Measurements from ENCODE around the gene LNP1. TPM values are rescaled to one million over a fixed set of nuclear protein-coding genes. Genes with fewer than 3 reads are reported as not detected.

LNP1 gene
- total RNA-seq, 4 donors from 2014 or later: 0.64 to 0.97 (median 0.76) TPM; not detected in 1

DNA sequence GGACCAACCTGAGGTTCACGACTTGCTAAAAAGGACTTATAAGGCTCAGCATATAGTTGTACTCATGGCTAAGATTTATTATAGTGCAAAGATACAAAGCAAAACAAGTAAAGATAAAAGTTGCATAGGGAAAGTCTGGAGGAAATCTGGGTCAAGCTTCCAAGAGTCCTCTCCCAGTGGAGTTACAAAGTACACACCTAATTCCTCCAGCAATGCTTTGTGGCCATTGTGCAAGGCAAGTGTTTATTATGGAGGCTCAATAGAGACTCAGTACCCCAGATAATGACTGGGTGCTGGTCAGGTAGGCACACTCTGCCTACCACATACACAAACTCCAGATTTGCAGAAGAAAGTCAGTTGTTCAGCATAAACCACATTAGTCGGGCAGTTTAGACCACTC is 22.9 kb downstream of the LNP1 start:
- Histone ChIP-seq H3K27ac (no peak overlapping the region), H3K9me3 (no peaks in the 10 kb centered on the region), H3K36me3 (no peaks in the 10 kb centered on the region), H3K4me1 (no peaks in the 10 kb centered on the region), H3K4me3 (no peak overlapping the region), H3K27me3 (no peaks in the 10 kb centered on the region)
- no peak for DNase-seq (ENCODE audit: low spot score in 2 of 2)
- 89% methylated on average over 2 of the region's 2 CpGs for WGBS
- TF ChIP-seq, protein P1, sequence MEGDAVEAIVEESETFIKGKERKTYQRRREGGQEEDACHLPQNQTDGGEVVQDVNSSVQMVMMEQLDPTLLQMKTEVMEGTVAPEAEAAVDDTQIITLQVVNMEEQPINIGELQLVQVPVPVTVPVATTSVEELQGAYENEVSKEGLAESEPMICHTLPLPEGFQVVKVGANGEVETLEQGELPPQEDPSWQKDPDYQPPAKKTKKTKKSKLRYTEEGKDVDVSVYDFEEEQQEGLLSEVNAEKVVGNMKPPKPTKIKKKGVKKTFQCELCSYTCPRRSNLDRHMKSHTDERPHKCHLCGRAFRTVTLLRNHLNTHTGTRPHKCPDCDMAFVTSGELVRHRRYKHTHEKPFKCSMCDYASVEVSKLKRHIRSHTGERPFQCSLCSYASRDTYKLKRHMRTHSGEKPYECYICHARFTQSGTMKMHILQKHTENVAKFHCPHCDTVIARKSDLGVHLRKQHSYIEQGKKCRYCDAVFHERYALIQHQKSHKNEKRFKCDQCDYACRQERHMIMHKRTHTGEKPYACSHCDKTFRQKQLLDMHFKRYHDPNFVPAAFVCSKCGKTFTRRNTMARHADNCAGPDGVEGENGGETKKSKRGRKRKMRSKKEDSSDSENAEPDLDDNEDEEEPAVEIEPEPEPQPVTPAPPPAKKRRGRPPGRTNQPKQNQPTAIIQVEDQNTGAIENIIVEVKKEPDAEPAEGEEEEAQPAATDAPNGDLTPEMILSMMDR (IDR thresholded peaks at IDR 0.05): no peak
- TF ChIP-seq POLR2A (IDR thresholded peaks at IDR 0.05) (no peak), POLR2AphosphoS5 (IDR thresholded peaks at IDR 0.05) (no peak), EP300 (IDR thresholded peaks at IDR 0.05) (no peak)

DNA sequence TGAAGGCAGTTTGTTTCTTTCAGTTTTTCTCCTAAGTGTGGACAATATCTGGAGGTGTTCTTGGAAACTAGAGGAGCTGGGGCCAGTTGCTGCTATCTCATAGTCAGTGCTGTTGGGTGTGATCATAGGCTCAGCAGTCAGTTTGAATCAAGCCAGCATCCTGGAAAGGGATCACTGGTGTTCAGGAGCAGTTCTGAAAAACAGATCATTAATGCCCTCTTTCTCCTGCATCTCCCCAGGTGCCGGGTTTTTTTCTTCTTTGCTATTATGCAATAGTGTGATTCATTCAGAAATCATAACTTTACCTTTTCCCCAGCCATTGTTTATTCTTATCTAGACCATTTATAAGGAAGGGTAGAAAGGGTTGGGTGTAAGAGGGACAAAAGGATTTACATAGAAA is 24.0 kb downstream of the LNP1 start:
- H3K9me3 ChIP-seq: no peaks in the 10 kb centered on the region
- no peak overlapping the region for H3K4me3 ChIP-seq
- 58% methylated on average over 1 of the region's 1 CpG for WGBS
- TF ChIP-seq POLR2AphosphoS5 (IDR thresholded peaks at IDR 0.05) (no peak), EP300 (IDR thresholded peaks at IDR 0.05) (no peak), POLR2A (IDR thresholded peaks at IDR 0.05) (no peak)
- TF ChIP-seq, protein P1 (IDR thresholded peaks at IDR 0.05): no peak
- DNase-seq (ENCODE audit: low spot score in 2 of 2): no peak
- no peaks in the 10 kb centered on the region for H3K4me1 ChIP-seq
- no peaks in the 10 kb centered on the region for H3K27me3 ChIP-seq
- no peak overlapping the region for H3K27ac ChIP-seq
- no peaks in the 10 kb centered on the region for H3K36me3 ChIP-seq

DNA sequence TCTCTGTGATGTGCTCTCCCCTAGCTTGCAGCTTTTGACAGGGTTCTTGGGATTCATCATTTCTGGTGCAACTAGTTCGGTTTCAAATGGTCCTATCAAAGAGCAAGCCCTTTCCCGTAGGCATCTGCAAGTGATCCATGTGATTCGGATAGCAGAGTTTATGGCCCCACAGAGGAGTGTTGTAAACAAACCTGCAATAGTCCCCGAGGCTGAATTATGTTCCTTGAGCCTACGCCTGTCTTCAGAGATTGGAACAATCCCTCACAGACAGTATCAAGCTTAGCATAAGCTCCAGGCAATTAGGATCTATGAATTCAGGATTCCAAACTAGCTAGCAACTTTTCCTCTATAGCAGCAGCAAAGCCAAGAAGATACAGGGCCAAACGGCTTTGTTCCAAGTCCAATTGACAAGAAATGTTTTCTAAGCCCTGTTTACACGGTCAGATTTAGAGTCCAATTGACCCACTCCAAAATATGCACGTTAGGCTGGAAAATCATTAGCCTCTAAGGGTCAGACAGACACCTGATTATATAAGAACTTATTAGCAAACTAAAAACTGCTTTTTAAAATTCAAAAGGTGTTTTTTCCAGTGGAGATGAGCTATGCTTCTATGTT is 24.8 kb downstream of the LNP1 start:
- no peak overlapping the region for H3K4me3 ChIP-seq
- no peak overlapping the region for H3K27ac ChIP-seq
- 33% methylated on average over 8 of the region's 8 CpGs for WGBS
- H3K27me3 ChIP-seq: no peaks in the 10 kb centered on the region
- no peaks in the 10 kb centered on the region for H3K4me1 ChIP-seq
- H3K36me3 ChIP-seq: no peaks in the 10 kb centered on the region
- TF ChIP-seq EP300 (IDR thresholded peaks at IDR 0.05) (no peak), POLR2AphosphoS5 (IDR thresholded peaks at IDR 0.05) (no peak), POLR2A (IDR thresholded peaks at IDR 0.05) (no peak)
- TF ChIP-seq, protein P1 (IDR thresholded peaks at IDR 0.05): no peak
- H3K9me3 ChIP-seq: no peaks in the 10 kb centered on the region
- no peak for DNase-seq (ENCODE audit: low spot score in 2 of 2)

DNA sequence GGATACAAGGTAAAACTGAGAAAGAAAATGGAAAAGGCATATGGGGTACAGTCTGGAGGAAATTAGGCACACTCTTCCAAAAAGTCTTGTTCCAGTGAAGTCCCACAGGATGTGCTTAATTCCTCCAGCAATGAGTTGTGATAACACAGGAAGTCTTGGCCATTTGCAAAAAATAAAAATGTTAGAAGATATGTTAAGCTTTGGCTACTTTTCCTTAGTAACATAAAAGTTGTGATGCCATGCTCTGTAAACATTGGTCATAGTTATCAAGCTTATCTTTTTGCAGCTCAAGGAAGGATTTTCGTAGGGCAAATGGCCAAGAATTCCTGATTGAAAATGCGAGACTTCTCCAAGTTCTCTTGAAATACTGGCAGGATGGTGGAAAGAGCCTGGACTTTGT is 26.4 kb downstream of the LNP1 start:
- no peaks in the 10 kb centered on the region for H3K27me3 ChIP-seq
- no peaks in the 10 kb centered on the region for H3K9me3 ChIP-seq
- H3K36me3 ChIP-seq: no peaks in the 10 kb centered on the region
- no peaks in the 10 kb centered on the region for H3K4me1 ChIP-seq
- no peak for TF ChIP-seq EP300 (IDR thresholded peaks at IDR 0.05)
- TF ChIP-seq POLR2A (IDR thresholded peaks at IDR 0.05): no peak
- TF ChIP-seq POLR2AphosphoS5 (IDR thresholded peaks at IDR 0.05): no peak
- TF ChIP-seq, protein P1 (IDR thresholded peaks at IDR 0.05): no peak
- no peak overlapping the region for H3K4me3 ChIP-seq
- WGBS: 45% methylated on average over 2 of the region's 2 CpGs
- no peak overlapping the region for H3K27ac ChIP-seq
- no peak for DNase-seq (ENCODE audit: low spot score in 2 of 2)

DNA sequence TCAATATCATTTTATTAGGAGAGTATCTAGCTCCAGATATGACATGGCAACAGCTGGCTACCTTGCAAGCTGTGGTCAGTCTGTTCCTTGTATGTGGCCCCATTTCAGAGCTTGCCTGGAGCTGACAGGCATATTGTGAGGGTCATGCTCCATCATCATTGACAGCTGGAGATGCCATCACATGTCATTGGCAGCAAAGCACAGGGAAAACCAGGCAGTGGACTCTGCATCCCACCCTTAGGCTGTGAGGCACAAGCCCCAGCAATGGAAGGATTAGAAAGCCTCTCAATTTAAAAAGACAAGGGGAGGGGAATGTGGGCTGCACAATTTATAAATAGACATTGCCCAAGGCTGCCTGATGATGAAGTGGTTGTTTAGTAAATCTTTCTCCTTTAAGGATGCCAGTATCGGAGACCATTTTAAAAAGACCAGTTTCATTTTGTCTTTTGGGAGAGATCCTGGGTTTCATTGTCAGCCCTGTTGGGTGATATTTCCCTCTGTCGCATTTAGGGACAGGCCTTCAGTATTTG is 27.9 kb downstream of the LNP1 start:
- no peak for DNase-seq (ENCODE audit: low spot score in 2 of 2)
- 89% methylated on average over 2 of the region's 2 CpGs for WGBS
- Histone ChIP-seq H3K27ac (no peak overlapping the region), H3K27me3 (no peaks in the 10 kb centered on the region), H3K4me3 (no peak overlapping the region), H3K9me3 (no peaks in the 10 kb centered on the region), H3K4me1 (no peaks in the 10 kb centered on the region), H3K36me3 (no peaks in the 10 kb centered on the region)
- TF ChIP-seq POLR2A (IDR thresholded peaks at IDR 0.05): no peak
